Adipose tissue (tissue), 3 donors: ENCODE data around the gene TTC4. TPM values are rescaled to one million over a fixed set of nuclear protein-coding genes. Genes with fewer than 3 reads are reported as not detected.
"Not testable (repeated sequence)": the region's sequence is repeated elsewhere in the genome, so short reads cannot be mapped to it uniquely, and the experiment has no call there.

Experiments used
- H3K27ac ChIP-seq: one replicate; pipeline ENCODE4 v1.5.1; 2013; ENCODE audit warnings: low read depth, low read length
- WGBS, 3 donors: extraction: QIAGEN DNeasy Blood & Tissue Kit; methylation state at CpG; one replicate each; pipeline ENCODE4 v1.1.7; 2013; 5-methylcytosine and 5-hydroxymethylcytosine counted together
- polyA plus RNA-seq, 3 donors: library from polyadenylated mRNA; stranded (reverse); fragments of 200-250 nt; gene quantifications; one replicate each; pipeline ENCODE4 v1.2.3, GENCODE V29; 2013
- donor health status: healthy with polysubstance abuse.
- donor health status: Bipolar disorder and iron deficiency.
- donor health status: healthy.

Gene TTC4
- polyA plus RNA-seq, 3 donors = 8.1 to 13.5 (median 13.1) TPM

DNA sequence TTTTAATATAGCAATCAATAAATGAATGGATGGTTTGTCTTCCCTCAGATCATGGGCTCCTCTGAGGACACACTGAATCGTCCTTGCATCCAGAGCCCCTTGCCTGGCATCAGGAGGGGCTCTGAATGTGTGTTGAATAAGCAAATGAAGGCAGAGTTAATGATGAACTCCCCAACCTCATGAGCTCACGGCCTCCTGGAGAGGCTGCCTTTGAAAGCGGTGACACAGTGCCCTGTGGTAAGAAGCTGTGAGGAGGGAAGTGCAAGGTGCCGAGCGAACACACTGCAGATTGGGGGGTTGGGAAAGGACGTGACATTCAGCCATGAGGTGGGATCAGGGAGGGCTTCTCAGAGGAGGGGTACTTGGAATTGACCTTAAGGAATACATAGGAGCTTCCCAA, 51.9 kb downstream of the TTC4 start:
- 38 to 61% (median 59%) methylated on average over 6 of the region's 6 CpGs for WGBS, 3 donors
- H3K27ac ChIP-seq = no peak overlapping the region

DNA sequence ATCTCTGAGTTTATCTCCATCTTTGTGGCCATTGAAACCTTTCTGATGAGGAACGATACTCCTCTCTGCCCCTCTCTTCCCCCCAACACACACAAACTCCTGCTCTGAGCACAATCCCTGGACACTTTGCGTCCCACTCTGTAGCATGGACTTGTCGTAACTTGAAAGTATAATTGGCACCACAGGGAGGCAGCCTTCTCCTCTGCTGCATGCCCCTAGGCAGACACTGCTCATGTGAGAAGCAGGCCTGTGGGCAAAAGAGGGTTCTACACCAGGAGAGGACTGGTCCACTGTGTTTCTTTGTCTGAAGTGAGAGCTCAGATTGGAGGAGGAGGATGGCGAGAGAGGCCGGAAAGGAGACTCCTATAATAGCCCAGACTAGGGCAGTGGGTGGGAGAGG, 52.4 kb downstream of the TTC4 start:
- 71 to 83% (median 79%) methylated on average over 5 of the region's 5 CpGs for WGBS, 3 donors
- H3K27ac ChIP-seq = no peak overlapping the region

DNA sequence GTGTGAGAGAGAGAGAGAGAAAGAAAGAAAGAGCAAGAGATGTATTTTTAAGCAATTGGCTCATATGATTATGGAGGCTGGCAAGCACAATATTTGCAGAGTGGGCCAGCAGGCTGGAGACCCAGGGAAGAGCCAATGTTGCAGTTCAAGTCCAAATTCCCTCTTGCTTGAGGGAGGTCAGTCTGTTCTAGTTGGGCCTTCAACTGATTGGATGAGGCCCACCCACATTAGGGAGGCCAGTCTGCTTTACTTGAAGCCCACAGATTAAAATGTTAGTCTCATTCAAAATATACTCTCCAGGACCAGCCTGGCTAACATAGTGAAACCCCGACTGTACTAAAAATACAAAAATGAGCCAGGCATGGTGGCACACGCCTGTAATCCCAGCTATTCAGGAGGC, 57.3 kb downstream of the TTC4 start:
- no peak overlapping the region for H3K27ac ChIP-seq
- WGBS, 3 donors = 84 to 90% (median 88%) methylated on average over 2 of the region's 2 CpGs

DNA sequence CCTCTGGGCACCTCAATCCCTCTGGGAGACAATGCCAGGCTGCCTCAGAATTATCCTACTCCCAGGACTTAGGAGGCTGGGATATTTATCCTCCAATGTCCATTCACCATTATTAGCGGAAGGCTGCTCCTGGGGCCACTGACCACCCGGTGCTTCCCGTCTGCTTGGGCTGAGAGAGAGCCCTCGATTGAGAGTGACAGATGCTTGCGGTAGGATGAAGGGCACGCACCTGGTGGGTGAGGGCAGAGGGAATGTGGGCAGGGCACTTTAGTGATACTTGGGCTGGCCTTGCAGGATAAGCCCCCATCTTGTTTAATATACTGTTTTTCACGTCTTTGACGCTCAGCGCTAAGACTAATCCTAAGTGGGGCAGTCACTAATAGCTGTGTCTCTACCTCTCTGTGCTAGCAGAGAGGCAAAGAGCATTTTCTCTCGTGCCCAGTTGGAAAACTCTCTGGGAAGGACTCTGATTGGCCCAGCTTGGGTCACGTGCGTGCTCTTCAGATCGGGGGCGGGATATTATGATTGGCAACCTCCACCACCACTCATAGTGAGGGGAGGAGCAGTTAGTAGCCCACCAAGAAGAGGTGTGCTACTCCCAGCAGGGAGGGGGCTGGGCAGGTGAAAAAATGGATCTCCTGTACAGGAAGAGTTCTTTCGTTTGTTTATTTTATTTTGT, 59.3 kb downstream of the TTC4 start:
- H3K27ac ChIP-seq = no peak overlapping the region
- WGBS, 3 donors = 60 to 65% (median 63%) methylated on average over 15 of the region's 15 CpGs

DNA sequence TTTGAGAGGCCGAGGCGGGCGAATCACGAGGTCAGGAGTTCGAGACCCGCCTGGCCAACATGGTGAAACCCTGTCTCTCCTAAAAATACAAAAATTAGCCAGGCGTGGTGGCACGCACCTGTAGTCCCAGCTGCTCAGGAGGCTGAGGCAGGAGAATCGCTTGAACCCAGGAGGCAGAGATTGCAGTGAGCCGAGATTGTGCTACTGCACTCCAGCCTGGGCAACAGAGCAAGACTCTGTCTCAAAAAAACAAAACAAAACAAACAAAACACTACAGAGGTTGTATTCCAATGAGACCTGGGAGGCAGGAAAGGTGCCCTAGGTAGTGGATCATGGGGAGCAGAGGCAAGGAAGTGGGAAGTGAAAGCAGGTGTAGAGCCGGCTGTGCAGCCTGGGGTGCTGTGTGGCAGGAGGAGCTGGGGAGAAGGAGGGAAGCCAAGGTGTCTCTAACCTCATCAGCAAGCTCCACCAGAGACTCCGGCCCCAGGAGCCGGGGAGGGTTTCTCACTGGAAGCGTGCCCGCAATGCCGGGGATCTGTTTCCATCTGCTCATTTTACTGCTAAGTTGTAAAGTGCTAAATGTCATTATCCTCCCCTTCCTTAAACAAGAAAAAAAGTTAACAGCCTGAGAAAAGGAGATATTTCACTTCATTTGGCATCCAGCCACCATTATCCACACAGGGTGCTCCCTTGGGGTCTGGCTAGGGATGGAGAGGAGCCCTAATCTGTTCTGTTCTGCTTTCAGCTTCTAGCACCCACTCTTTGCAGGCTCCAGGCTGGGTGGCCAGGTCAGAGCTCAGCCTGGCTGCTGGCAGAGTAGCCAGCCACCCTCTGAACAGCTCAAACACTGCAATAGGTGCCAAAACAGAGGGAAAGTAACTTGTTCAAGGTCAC, 60.4 kb downstream of the TTC4 start:
- not testable (repeated sequence) for H3K27ac ChIP-seq
- WGBS, 3 donors = 71 to 79% (median 79%) methylated on average over 16 of the region's 16 CpGs

DNA sequence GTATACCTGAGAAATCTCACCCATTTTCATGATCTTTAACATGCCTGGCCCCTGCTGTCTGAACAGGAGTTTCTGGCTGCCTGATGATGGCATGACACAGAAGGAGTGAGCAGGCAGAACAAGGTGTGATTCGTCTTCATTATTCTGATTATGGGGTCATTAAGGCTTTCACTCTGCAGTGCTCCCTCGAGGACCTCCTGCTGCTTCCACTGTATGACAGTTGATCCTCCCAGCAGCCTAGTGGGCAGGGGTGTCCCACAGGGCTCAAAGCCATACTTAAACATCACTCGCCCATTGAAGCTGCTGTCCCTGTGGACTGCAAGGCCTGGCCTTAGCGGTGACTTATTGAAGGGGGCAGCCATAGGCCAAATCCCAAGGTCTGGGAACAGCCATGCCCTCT, 61.4 kb downstream of the TTC4 start:
- WGBS, 3 donors = 65 to 78% (median 72%) methylated on average over 4 of the region's 4 CpGs
- H3K27ac ChIP-seq = no peak overlapping the region

DNA sequence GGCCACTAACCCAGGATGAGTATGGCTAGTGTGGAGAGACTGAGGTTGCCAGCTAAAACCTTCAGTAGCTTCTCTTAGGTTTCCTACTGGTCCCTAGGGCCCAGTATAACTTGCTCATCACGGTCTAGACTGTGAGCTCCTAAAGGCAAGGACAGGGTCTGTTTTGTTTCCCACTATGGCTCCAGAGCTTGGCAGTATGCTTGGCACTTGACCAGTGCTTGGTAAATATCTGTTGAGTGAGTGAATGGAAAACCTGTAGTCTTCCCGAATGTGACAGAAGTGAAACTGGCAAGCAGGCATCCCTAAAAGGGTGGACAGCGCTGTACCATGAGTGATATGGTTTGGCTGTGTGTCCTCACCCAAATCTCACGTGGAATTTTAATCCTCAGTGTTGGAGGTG, 61.8 kb downstream of the TTC4 start:
- WGBS, 3 donors = 64 to 78% (median 71%) methylated on average over 4 of the region's 4 CpGs
- no peak overlapping the region for H3K27ac ChIP-seq

DNA sequence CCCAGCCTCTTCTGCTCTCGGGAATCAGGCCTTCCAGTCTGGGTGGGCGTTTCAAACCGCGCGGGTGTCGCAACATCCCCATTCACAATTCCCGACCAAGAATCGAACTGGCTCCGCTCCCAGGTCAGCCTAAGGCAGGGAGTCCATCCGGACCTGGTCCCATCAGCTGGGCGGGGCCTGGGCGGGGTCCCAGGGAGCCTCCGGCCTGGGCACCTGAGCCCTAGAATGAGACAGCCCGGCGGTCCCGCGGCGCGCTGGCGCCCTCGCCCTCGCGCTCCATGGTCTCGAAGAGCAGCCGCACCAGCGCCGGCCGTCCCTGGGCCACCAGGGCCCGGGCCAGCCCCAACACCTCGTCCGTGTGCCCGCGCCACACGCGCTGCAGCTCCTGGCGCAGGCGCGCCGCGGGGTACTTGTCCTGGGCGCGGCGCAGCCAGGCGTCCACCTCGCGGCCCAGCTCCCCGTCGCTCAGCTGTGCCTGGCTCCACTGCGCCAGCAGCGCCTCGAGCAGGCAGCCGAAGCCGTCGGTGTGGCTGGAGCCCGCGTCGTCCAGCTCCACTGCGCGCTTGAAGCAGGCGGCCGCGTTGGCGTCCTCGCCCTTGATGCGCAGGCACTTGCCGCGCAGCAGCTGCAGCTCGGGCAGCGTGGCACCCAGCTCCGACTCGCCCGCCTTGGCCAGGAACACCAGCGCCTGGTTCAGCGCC, 65.5 kb downstream of the TTC4 start:
- H3K27ac ChIP-seq = no peak overlapping the region
- WGBS, 3 donors = 33 to 61% (median 42%) methylated on average over 73 to 74 of the region's 74 CpGs

DNA sequence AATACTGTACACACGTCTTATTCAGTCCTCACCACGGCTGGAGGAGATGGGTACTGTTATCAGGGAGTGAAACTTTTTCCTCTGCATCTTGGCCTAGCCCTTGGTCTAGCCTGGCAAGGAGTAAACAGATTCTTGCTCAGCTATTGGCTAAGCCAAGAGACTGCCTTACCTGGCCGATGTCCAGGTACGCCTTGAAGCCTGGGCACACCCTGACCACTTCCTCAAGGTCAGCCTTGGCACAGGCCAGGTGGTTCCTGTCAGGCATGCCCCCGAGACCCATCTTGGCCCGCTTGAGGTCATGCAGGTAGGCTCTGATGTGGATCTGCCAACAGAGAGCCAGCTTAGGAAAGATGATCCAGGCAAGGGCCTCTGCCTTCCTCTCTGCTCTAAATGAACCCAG, 66.5 kb downstream of the TTC4 start:
- WGBS, 3 donors = 66 to 81% (median 75%) methylated on average over 6 of the region's 6 CpGs
- no peak overlapping the region for H3K27ac ChIP-seq

GRCh38 chr1:54782588-54782987, 66.9 kb downstream of the TTC4 start:
- 48 to 84% (median 77%) methylated on average over 2 of the region's 2 CpGs for whole genome bisulfite sequencing, 3 donors
- no peak overlapping the region for H3K27ac ChIP-seq

DNA sequence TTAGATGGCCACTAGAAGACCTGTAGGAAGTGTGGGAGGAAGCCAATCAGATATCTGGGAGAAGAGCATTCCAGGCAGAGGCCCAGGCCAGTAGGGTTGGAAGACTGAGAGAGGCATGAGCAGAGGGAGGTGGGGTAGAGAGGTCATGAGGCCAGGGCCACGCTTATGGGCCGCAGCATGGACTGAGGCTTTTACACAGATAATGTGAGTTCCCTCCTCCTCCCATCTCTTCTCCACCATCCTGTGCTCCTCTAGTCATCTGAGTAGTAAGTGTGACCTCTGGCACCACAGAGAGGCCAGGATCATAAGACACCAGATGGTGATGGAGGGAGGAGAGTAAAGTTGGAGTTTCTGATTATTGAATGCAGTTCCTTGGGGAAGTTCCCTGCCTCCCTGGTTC, 68.4 kb downstream of the TTC4 start:
- 74 to 91% (median 80%) methylated on average over 2 of the region's 2 CpGs for WGBS, 3 donors
- no peak overlapping the region for H3K27ac ChIP-seq

GRCh38 chr1:54786778-54787177, 71.1 kb downstream of the TTC4 start:
- WGBS, 3 donors = 91 to 96% (median 93%) methylated on average over 7 to 8 of the region's 8 CpGs
- no peak overlapping the region for H3K27ac ChIP-seq

DNA sequence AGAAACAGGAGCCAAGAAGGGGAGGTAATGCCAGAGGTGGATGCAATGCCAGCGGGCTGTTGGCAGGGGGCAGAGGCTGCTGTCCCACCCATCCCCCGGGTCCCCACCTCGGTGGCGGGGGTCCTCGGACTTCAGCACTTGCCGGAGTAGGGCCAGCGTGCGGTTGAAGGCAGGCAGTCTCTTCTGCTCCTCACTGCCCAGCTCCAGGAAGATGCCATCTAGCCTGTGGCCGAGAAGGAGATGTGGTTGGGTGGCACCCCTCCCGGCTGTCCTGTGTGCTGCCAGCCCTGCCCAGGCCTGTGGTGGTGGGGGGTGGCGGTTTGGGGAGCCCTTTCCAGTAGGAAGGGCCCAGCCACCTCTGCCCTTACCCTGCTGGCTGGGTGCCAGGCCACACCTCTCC, 71.9 kb downstream of the TTC4 start:
- no peak overlapping the region for H3K27ac ChIP-seq
- WGBS, 3 donors = 82 to 89% (median 89%) methylated on average over 11 of the region's 11 CpGs

DNA sequence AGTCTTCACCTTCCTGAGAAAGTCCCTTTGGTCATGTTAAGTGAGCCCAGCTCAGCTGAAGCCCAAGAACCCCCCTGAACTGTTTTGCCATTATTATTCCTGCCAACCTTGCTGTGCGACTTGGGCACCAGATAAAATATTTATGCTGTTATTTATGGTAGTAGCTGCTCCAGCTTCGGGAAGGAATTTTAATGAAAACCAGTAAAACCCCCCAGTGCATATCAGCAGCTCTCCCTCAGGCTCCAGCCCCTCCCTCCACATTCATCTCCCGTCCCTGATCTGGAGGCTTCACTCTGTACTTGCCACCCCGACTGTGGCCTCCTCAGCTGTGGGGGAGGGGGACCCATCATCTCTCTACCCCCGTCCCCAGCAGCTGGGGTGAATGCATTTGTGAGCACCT, 72.8 kb downstream of the TTC4 start:
- WGBS, 3 donors = 50 to 67% (median 59%) methylated on average over 5 of the region's 5 CpGs
- H3K27ac ChIP-seq = no peak overlapping the region

DNA sequence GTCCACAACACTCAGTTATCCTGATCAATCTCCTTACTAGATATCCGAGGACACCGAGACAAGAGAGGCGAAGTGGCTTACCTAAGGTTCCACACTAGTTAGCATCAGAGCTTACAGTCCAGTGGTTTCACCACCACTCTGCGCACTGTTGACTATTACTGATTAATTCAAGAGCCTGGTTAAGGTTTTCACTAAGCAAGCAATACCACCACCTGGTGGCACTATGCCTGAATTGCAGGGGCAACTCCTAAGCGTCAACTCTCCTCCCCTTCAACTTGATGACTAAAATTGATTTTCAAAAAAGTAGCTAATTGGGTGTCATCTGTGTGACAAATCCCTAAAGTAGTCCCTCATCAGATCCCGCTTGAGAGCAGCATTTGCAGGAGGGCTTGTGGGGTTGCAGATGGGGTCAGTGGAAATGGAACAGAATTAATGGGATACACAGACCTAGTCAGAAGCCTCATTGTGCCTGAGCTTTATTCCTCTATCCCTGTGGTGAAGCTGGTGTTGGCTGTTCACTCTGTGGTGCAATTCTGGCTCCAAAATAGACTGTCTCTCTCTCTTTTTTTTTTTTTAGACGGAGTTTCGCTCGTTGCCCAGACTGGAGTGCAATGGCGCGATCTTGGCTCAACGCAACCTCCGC, 76.3 kb downstream of the TTC4 start:
- no peak overlapping the region for H3K27ac ChIP-seq
- 82 to 94% (median 85%) methylated on average over 13 of the region's 13 CpGs for WGBS, 3 donors
